ENCODE measurements around the gene AQP7. TPM values are rescaled to one million over a fixed set of nuclear protein-coding genes. Genes with fewer than 3 reads are reported as not detected.

Gene AQP7
- total RNA-seq, 1 experiment from 2014 or later: not detected

- no peak overlapping the region for H3K4me3 ChIP-seq (ENCODE audit: low read length)
- CTCF ChIA-PET: no interaction called here
- H3K27me3 ChIP-seq (ENCODE audit: low read length): no peaks in the 10 kb centered on the region
- H3K9me3 ChIP-seq (ENCODE audit: low read length): no peaks in the 10 kb centered on the region
- no peaks in the 10 kb centered on the region for H4K20me1 ChIP-seq (ENCODE audit: low read length)
- DNase-seq (no peak), ATAC-seq (no peak)
- BruUV-seq (replicated peaks): no TSS peak
- TF ChIP-seq CTCF (conservative IDR thresholded peaks at IDR 0.05; ENCODE audit: low read depth, low read length) (no peak), EZH2 (IDR thresholded peaks at IDR 0.05; ENCODE audit: low read length, unreplicated experiment) (no peak), EZH2phosphoT487 (IDR thresholded peaks at IDR 0.05; ENCODE audit: borderline replicate concordance, low read length) (no peak)
- POLR2A ChIA-PET (ENCODE audit: unreplicated experiment): no interaction called here
- H3K9me2 ChIP-seq (replicated peaks; ENCODE audit: low read length): no peaks in the 10 kb centered on the region
- H3K27ac ChIP-seq (ENCODE audit: low read length): no peak overlapping the region
- H3K4me2 ChIP-seq (ENCODE audit: low read length): no peak overlapping the region
- no peaks in the 10 kb centered on the region for H3F3A ChIP-seq (ENCODE audit: low read length, unreplicated experiment)
- peaks cover 29% of the 10 kb centered on the region for H3K4me1 ChIP-seq (ENCODE audit: insufficient read depth, low read length)
- no peaks in the 10 kb centered on the region for H3K79me2 ChIP-seq (ENCODE audit: low read length)
- H2AFZ ChIP-seq (ENCODE audit: low read length): no peak overlapping the region
- H3K9ac ChIP-seq (ENCODE audit: low read length): no peak overlapping the region
- no peaks in the 10 kb centered on the region for H3K36me3 ChIP-seq (ENCODE audit: low read depth, low read length)
- intact Hi-C loops (cut with micrococcal nuclease): no loop called here
These were observed 15.7 kb upstream of the AQP7 start for GRCh38 chr9:33418090-33418489.

GRCh38 chr9:33416996-33417395, 14.6 kb upstream of the AQP7 start:
- Histone ChIP-seq H3F3A (ENCODE audit: low read length, unreplicated experiment) (no peaks in the 10 kb centered on the region), H3K4me2 (ENCODE audit: low read length) (no peak overlapping the region), H4K20me1 (ENCODE audit: low read length) (no peaks in the 10 kb centered on the region), H3K36me3 (ENCODE audit: low read depth, low read length) (no peaks in the 10 kb centered on the region), H2AFZ (ENCODE audit: low read length) (no peak overlapping the region), H3K79me2 (ENCODE audit: low read length) (no peaks in the 10 kb centered on the region), H3K4me3 (ENCODE audit: low read length) (no peak overlapping the region), H3K27ac (ENCODE audit: low read length) (no peak overlapping the region), H3K4me1 (ENCODE audit: insufficient read depth, low read length) (peaks cover 29% of the 10 kb centered on the region), H3K9ac (ENCODE audit: low read length) (no peak overlapping the region), H3K9me3 (ENCODE audit: low read length) (no peaks in the 10 kb centered on the region), H3K9me2 (replicated peaks; ENCODE audit: low read length) (no peaks in the 10 kb centered on the region), H3K27me3 (ENCODE audit: low read length) (no peaks in the 10 kb centered on the region)
- DNase-seq: no peak
- no TSS peak for BruUV-seq (replicated peaks)
- intact Hi-C loops (cut with micrococcal nuclease): no loop called here
- ATAC-seq: no peak
- CTCF ChIA-PET: no interaction called here
- POLR2A ChIA-PET (ENCODE audit: unreplicated experiment): no interaction called here
- TF ChIP-seq EZH2 (IDR thresholded peaks at IDR 0.05; ENCODE audit: low read length, unreplicated experiment): no peak
- no peak for TF ChIP-seq EZH2phosphoT487 (IDR thresholded peaks at IDR 0.05; ENCODE audit: borderline replicate concordance, low read length)
- no peak for TF ChIP-seq CTCF (conservative IDR thresholded peaks at IDR 0.05; ENCODE audit: low read depth, low read length)

GRCh38 chr9:33415501-33416038, 13.2 kb upstream of the AQP7 start:
- TF ChIP-seq EZH2phosphoT487 (IDR thresholded peaks at IDR 0.05; ENCODE audit: borderline replicate concordance, low read length) (peak; percentile 66; the same call in 1 of the 2 replicates), CTCF (conservative IDR thresholded peaks at IDR 0.05; ENCODE audit: low read depth, low read length) (peak; percentile 89), EZH2 (IDR thresholded peaks at IDR 0.05; ENCODE audit: low read length, unreplicated experiment) (no peak)
- no peaks in the 10 kb centered on the region for H3K36me3 ChIP-seq (ENCODE audit: low read depth, low read length)
- H3K9me3 ChIP-seq (ENCODE audit: low read length): no peaks in the 10 kb centered on the region
- no peaks in the 10 kb centered on the region for H3K27me3 ChIP-seq (ENCODE audit: low read length)
- peak overlapping the region; percentile 42; the same call in 1 of the 2 replicates for H3K9ac ChIP-seq (ENCODE audit: low read length)
- H3K4me2 ChIP-seq (ENCODE audit: low read length): peak overlapping the region; percentile 75
- H3K4me1 ChIP-seq (ENCODE audit: insufficient read depth, low read length): peaks cover 29% of the 10 kb centered on the region
- no peaks in the 10 kb centered on the region for H4K20me1 ChIP-seq (ENCODE audit: low read length)
- H3K79me2 ChIP-seq (ENCODE audit: low read length): no peaks in the 10 kb centered on the region
- ChIA-PET POLR2A (ENCODE audit: unreplicated experiment) (interaction anchor here (0.7 kb wide), 1 partner anchor 16 kb away, joined by 4 read pairs; no protein-coding TSS in a partner anchor), CTCF (interaction anchor here (0.6 to 1.5 kb wide), 4 partner anchors 12 to 85 kb away, joined by 3 to 4 read pairs (median 4); partner anchors contain the start of gene AQP3)
- no peak overlapping the region for H3K4me3 ChIP-seq (ENCODE audit: low read length)
- peak; percentile 95 for ATAC-seq
- H3K27ac ChIP-seq (ENCODE audit: low read length): peak overlapping the region; percentile 51
- H3K9me2 ChIP-seq (replicated peaks; ENCODE audit: low read length): no peaks in the 10 kb centered on the region
- BruUV-seq (replicated peaks): no TSS peak
- intact Hi-C loops (cut with micrococcal nuclease): loop anchor here (1.0 kb wide), 1 partner anchor 10 kb away; no protein-coding TSS in a partner anchor
- H3F3A ChIP-seq (ENCODE audit: low read length, unreplicated experiment): no peaks in the 10 kb centered on the region
- DNase-seq: peak; percentile 96
- peak overlapping the region; percentile 33; the same call in 1 of the 2 replicates for H2AFZ ChIP-seq (ENCODE audit: low read length)
